NCI-H2196 (cell line): ENCODE results near the gene CAMSAP3.

Experiments used
- DNase-seq: peaks from one replicate; lab custom pipeline; 2025; ENCODE audit not compliant: unreplicated experiment; lab: John Stamatoyannopoulos, UW

The CAMSAP3 gene

DNA sequence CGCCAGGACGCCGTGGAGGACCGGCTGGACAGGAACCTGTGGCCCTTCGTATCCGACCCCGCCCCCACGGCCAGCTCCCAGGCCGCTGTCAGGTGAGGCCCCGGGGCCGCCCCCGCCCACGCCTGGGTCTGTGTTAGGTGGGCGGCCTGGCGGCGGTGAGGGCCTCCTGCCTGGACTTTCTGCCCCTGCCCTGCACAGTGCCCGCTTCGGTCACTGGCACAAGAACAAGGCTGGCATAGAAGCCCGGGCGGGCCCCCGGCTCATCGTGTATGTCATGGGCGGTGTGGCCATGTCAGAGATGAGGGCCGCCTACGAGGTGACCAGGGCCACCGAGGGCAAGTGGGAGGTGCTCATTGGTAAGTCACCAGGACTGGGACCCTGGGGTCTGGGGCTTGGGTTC is 51.5 kb downstream of the CAMSAP3 start:
- DNase-seq = no peak

DNA sequence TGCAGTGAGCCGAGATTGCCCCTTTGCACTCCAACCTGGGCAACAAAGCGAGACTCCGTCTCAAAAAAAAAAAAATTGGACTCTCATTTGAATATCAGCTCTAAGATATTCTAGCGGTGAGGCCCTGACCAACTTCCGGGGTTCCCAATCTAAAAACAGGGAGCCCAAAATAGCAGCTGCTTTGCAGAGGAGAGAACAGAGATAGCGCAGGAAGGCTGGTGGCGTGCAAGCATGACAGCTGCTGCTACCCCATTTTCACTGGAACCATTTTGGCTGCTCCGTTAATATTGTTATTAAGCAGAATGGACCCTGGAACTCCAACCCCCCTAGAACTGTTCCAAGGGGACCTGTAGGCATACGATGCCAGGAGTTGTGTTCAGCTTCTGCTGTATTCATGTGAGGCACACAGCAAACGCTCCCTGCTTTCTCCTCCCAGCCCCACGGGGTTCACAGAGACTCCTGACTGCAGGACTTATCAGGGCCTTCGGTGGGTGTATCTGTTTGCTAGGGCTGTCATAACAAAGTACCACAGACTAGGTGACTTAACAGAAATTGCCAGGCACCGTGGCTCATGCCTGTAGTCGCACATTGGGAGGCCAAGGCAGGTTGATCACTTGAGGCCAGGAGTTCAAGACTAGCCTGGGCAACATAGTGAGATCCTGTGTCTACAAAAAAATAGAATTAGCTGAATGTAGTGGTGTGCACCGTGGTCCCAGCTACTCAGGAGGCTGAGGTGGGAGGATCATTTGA is 52.8 kb downstream of the CAMSAP3 start:
- no peak for DNase-seq

DNA sequence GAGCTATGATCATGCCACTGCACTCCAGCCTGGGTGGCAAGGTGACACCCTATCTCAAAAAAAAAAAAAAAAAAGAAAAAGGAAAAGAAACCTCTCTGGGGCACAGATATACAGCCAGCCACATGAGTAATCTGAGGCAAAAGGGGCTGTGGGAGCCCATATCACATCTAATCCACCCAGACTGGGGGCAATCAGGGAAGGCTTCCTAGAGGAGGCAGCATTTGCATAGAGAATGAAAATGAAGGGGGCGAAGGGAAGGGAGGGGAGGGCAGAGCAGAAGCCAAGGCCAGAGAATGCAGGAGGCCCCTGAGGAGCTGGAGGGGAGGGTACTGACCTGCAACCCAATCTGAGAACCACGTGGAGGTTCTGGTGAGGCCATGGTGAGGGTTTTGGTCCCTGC is 54.5 kb downstream of the CAMSAP3 start:
- no peak for DNase-seq

DNA sequence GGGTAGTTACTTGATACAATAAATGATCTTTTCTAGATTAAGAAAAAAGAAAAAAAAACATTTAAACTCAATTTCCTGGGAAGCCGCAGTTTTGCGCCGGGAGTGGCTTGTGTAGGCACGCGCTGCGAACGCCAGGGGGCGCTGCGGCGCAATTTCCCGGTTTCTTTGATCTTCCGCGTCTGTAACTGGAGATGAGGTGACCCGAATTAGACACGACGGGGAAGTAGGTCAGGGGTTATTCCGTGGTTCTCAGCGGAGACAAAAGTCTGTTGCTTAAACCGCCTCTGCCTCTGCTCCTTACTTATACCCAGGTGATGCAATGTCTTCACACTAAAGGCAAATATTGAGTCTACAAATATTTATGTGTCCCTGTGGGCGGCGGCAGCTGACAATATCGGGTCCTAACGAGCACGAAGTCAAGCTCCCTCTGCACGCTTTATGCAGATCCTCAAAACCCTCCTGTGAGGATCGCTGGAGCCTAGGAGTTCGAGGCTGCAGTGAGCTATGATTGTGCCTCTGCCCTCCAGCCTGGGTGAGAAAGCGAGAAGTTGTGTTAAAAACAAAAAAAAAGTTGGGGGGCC is 56.5 kb downstream of the CAMSAP3 start:
- DNase-seq = peak; percentile 92

DNA sequence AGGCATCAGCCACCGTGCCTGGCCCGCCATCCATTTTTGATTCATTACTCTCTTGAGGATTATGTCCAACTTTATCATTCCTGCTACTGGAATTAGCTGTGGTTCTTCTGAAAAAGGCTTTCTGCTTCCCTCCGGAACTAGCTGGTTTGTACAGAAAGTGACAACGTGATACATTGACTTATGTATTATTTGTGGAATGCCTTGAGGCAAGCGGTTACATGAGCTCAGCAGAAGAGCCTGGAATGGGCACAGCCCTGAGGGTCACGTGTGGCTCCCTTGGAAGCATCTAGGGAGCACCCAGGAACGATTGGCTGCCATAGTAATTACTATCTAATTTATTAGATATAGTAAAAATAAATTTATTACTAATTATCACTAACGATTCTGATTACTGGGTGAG is 58.7 kb downstream of the CAMSAP3 start:
- DNase-seq = no peak

DNA sequence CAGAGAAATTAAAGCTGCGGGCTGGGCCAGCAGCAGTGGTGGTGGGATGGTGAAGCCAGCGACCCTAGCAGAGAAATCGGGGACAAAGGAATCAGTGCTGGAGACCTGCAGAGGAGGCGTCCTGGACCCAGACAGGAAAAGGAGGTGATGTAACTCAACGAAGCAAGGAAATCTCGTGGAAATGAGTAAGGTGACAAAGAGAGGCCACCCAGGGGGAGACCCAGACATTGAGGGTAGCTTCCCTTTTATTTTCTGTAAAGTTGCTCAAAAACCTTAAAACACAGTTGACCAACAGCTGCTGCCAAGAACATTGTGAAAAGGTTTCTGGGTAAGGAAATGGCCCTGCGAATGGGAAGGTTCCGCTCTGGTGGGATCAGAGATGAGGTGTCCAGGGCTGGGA is 59.9 kb downstream of the CAMSAP3 start:
- DNase-seq = no peak

DNA sequence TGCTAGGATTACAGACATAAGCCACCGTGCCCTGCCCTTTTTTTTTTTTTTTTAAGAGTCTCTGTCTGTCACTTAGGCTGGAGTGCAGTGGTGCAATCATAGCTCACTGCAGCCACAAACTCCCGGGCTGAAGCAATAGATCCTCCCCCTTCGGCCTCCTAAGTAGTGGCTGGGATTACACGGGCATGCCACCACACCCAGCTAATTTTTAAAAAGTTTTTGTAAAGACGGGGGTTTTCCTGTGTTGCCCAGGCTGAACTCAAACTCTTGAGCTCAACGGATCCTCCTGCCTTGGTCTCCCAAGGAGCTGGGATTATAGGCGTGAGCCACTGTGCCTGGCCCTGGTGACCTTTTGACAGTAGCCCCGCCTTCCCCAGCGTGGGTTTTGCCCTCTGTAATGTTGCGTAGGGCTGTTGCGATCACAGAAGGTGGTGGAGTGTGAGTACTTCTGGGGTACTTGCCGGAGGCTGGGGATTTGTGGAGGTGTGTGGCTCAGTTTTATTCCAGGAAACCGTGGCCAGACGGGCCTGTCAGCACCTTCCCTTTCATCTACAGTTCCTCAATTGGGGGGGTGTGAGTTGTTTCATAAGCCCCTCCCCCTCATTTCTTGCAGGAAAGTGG is 61.6 kb downstream of the CAMSAP3 start:
- no peak for DNase-seq

DNA sequence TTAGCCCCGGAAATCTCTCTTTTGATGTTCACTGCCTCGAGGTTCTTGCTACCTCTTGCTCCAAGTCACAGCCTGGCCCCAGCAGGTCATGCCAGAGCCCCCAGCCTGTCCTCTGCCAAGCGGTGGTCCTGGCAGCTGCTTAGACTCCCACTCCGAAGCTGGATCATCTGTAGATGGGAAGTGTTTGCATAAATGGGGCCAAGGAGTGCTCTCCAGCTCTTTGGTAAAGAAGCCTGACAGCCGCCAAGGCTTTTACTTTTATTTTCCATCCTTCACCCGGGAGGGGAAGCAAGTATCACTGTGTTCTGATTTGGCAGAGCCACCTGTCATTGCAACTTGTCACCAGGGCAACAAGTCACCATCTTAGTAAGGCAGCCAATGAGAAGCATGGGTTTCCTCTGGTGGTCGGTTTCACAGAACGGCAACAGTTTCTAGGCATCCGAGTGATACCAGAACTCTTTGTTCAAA is 62.6 kb downstream of the CAMSAP3 start:
- DNase-seq = peak; percentile 37

DNA sequence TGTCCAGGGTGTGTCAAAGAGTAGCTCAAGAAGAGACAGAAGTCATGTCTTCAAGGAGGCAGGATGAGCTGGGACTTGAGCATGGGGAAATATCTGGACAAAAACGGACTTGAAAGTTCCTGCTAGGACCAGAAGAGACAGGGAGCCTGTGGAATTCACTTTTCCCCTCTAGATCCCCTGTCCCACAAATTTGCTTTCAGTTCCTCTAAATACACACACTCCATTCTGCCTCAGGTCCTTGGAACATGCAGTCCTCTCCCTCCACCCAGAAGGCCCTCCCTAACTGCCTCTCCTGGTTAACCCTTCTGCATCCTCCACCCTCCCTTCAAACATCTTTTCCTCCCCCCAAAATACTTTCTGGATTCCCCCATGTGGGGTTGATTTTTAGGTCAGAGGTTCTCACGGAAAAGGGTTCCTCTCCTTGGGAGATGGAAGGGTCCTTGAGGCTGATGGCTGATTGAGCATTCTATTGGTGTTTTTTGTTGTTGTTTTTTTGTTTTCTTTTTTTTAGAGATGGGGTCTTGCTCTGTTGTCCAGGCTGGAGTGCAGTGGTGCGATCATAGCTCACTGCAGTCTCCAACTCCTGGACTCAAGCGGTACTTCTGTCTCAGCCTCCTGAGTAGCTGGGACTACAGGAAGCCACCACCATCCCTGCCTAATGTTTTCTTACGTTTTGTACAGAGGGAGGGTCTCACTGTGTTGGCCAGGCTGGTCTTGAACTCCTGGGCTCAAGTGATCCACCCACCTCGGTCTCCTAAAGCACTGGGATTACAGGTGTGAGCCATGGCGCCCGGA is 66.3 kb downstream of the CAMSAP3 start:
- DNase-seq = no peak

DNA sequence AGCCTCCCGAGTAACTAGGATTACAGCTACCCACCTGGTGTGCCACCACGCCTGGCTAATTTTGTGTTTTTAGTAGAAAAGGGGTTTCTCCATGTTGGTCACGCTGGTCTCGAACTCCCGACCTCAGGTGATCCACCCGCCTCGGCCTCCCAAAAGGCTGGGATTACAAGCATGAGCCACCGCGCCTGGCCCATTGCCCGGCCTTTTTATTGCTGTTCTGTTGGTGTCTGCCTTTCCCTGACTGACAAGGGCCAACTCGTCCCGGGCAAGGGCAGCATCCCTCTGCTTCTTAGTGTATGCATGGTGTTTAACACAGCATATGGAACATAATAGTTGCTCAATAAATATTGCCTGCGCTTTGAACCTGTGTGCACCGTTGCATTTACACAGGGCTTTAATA is 67.0 kb downstream of the CAMSAP3 start:
- DNase-seq = no peak

DNA sequence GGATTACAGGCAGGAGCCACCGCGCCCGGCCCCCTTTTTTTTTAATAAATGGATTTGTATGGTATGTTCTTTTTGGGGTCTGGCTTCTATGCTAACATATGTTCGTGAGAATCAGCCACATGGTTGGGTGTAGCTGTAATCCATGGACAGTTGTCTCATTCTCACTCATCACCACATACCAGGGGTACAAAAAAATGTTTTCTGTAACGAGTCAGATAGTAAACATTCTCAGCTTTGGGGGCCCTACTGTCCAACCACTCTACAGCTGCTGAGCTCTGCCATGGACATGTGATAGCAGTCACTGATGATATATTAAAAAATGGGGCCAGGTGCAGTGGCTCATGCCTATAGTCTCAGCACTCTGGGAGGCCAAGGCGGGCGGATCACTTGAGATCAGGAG is 68.0 kb downstream of the CAMSAP3 start:
- no peak for DNase-seq

DNA sequence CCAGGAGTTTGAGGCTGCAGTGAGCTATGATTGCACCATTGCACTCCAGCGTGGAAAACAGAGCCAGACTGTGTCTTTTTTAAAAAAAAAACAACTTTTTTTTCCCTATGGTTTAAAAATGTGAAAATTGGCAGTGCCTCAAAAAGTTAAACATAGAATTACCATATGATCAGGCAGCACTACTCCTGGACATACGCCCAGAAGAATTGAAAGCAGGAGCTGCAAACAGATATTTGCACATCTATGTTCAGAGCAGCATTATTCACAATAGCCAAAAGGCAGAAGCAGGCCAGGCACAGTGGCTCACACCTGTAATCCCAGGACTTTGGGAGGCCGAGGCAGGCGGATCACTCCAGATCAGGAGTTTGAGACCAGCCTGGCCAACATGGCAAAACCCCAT is 69.4 kb downstream of the CAMSAP3 start:
- DNase-seq = no peak
